Stimulated activated CD8-positive, alpha-beta memory T cell treated with anti-CD3 and anti-CD28 coated beads, Interleukin-12 subunit alpha, Interleukin-12 subunit beta, amount 100 ng/mL, for 24 hours (primary cell): ENCODE results near the gene TOP2B.

ENCODE experiments used
- DNase-seq: peaks from one replicate; pipeline ENCODE4 v3.0.0-alpha.2; 2020; ENCODE audit errors: extremely low read depth

TOP2B gene

DNA sequence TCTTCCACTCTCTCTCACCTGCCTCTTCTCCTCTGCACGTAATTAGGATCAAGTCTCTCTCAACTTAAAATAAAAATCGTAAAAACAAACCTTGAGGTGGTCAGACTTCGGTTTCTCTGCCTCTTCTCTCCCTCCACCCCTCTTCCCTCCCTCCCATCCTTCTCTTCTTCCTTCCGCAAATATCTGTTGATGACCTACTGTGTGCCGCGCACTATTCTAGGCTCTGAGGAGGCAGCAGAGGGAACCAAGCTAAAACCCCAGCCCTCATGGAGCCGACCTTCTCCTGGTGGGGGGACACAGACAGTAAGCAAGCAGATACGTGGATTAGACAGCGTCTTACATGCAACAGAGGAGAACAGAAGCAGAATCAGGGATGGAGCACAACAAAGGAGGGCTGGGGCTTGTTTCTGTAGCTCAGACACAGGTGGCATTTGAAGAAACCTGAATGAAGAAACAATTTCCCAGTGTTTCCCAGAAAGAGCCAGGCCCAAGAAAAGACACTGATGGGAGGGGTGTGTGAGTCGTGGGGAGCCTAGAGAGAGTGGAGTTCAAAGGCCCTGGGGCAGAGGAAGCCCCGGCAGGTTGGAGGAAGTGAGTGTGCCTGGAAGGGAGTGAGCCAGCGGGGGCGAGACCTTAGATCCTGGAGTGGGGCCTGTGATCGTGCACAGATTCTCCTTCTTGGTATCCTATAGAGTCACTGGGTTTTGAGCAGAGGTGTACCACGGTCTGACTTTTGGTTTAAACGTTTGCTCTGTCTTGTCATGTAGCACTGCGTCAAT lies 80.5 kb downstream of the TOP2B start:
- DNase-seq, result no peak

DNA sequence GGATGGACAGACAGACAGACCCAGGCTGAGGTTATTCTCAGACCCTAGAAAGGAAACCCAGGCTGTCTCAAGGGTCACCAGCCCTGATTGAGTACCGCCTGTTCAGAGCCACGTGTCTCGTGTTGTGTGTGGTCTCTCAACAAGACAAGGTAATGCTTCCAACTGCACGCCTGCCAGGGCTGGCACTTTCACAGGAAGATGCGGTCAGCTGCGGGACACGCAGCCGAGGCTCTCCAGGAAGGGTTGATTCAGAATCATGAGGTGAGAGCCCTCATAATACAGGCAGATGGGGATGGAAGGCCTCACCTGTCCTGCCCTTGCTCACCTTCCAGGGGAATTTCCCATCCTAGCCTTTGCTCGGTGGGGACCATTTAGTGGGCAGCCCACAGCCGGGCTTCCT lies 81.4 kb downstream of the TOP2B start:
- no peak for DNase-seq

DNA sequence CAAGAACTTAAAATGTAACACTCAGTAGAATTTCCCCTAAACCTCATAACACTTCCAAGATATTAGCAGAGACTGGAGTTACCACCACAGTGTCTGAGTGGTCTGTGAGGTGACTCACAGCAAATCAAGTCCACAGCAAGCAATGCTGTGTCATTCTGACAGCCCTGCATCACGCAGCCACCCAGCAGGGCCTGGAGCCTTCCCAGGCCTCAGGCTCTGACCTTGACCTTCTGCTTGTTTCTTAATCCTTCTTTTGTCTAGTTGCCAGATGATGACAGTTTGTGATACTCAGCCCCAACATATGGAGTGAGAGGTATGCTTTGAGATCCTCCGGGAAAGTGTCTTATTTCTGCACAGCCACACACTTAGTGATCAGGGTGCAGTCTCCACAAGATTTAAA lies 82.5 kb downstream of the TOP2B start:
- DNase-seq, result no peak

DNA sequence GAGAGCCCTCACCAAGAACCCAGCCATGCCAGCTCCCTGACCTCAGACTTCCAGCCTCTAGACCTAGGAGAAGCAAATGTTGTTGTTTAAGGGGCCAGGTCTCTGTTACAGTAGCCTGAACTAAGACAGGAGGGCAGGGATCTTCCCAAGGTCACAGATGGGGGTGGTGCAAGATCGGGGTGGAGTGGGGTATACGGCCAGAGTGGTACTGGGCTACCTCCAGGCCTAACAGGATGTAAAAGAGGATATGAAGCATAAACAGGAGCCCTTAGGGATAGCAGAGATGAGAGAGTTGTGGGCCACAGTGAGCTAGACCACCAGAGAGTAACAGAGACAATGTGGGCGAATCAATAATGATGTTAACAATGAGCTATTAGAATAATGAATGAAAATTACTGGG lies 82.9 kb downstream of the TOP2B start:
- no peak for DNase-seq

DNA sequence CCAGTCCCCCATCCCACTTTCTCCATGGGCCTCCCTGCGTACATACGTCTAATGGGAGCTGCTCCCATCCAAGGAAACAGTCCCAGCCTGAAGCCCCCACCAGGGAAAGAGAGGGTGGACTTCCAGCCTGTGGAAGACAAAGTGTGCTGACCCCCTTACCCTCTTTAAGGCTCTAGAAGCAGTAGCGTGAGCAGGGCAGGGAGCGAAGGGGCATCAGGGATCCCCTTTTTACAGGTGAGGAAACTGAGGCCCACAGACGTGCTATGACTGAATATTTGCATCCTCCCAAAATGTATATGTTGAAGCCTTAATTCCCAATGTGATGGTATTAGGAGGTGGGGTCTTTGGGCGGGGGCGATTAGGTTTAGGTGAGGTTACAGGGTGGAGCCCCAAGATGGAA lies 83.4 kb downstream of the TOP2B start:
- DNase-seq, result no peak

DNA sequence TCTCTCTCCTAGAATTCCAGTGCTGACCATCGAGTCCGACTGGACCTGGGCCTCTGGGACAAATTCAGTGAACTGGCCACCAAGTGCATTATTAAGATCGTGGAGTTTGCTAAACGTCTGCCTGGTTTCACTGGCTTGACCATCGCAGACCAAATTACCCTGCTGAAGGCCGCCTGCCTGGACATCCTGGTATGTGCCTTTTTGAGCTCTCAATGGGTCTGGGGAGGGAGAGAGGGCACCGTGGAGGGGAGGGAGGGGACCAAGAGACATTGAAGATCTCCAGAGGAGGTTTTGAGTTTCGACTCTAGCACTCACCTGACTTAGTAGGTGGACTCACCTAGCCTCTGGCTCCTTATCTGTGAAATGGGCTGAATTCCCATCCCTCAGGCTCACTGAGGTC lies 84.2 kb downstream of the TOP2B start:
- no peak for DNase-seq

DNA sequence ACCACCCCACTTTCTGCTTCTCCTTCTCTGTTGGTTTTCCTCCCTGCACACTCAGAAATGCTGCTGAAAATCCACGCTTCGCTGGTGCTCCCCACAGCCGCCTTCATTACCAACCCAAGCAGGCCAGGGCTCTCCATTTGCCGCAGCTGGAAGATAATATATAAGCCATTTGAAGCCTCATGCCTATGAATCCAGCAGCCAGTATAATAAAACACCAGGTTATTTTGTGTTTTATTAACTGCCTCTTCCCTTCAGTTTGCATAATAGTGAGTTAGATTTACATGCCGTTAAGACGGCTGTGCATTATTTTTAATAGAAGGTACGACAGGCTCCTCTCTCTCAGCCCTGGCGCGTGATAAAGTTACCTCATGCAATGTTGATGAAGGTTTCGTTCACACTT lies 86.6 kb downstream of the TOP2B start:
- no peak for DNase-seq

DNA sequence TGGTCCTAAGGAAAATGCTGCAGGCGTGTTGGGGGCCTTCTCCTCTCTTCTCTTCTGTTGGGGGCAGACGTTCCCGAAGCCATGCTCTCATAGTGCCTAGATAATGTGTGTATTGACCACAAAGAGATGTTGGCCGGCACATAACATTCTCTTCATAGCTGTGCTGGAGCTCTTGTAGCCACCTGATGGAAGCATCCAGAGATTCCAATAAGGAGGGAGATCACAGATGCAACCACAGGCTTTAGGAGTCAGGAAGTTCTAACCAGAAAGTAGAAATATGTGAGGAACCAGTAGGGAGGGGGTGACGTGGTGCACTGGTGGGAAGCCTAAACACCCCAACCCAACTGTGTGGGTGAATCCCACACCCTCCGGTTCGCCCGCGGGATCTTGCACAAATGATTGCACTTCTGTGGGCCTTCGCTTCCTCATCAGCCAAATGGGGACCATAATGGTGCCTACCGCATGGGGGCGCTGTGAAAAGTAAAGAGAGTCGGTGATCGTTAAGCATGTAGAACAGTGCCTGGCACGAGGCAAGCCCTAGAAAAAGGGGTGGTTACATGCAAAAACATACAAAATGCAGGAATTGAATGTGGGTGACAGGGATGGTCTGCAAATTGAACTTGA lies 87.8 kb downstream of the TOP2B start:
- DNase-seq, result no peak

DNA sequence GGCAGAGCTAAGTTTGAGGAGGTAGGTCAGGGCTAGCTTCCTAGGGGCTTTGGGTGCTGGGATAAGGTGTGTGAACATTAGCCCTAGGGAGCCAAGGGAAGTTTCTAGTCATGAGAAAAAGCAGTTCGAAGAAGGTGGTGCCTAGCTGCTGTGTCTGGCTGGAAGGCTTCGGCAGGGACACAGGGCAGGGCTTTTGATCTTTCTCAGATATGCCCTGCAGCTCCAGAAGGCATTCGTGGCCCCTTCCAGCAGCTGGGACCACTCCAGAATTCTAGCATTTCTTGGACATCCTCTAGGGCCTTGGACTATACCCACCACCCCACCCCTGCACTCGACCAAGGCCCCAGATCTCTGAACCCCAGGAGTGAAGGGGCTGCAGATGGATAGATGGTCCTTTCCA lies 88.6 kb downstream of the TOP2B start:
- no peak for DNase-seq

DNA sequence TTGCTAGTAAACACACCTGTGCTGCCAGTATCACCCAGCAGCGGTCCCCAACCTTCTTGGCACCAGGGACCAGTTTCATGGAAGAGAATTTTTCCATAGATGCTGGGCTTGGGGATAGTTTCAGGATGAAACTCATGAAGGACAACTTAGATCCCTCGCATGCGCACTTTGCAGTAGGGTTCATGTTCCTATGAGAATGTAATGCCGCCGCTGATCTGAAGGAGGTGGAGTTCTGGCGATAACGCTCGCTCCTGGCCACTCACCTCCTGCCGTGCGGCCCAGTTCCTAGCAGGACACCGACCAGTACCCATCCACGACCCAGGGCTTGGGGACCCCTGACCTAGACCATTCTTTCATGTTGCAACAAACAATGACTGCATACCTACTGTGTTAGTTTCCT lies 89.7 kb downstream of the TOP2B start:
- no peak for DNase-seq

DNA sequence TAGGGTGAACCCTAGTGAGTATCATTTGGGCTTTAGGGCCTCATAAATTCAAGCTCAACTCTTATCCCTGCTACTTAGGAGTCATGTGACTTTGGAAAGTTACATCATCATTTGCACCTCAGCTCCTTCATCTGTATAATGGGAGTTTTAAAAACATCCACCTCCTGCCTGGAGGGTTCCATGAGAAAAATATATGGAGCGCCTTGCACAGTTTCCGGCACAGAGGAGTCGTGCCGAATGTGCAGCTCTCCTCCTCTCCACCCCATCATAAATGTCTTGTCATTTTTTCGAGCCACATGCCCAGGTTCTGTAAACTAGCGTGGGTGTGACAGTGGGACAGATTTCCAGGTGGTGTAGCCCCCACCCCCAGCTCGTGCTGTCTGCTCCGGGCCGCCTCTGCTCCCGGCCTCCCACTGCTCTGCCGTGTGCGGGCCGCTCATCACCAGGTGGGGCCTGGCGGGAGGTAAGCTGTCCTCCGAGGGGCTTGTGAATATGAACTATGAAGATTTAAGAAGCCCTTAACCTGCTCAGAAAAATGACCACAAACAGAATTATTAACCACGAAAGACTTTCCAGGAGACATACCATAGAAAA lies 90.4 kb downstream of the TOP2B start:
- no peak for DNase-seq

DNA sequence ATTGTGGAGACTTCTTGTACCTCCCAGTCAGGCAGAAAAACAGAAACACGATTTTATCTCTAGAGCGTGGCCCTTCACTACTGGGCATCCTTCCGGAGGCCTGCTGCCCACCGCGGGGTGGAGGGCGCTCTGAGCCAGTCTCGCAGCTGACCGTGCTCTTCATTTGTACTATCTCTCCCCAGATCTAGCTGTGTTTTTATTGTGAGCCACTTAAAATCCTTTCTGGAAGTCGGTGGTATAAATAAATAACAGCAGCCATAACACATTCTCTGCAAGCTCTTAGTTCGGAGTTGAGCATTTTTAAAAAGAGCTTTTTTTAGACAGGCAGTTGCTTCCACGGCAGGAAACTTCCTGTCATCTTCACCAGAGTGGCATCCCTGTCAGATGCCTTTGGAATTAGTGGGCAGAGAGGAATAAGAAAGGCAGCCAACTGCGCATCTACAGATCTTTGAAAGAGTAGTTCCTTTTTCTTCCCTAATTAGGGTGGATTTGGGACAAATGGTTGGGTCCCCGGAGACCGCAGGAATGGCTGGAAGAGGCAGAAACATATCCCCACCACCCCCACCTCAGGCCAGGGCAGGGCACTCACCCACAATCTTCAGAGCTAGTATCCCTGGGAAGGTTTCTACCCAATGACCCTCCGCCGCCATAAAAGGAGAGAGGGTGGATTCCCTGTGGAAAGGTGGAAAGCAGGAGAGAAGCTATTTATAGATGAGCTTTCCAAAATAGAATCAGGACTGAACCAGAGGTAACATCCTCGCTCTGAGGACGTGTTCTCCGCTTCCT lies 91.1 kb downstream of the TOP2B start:
- no peak for DNase-seq

DNA sequence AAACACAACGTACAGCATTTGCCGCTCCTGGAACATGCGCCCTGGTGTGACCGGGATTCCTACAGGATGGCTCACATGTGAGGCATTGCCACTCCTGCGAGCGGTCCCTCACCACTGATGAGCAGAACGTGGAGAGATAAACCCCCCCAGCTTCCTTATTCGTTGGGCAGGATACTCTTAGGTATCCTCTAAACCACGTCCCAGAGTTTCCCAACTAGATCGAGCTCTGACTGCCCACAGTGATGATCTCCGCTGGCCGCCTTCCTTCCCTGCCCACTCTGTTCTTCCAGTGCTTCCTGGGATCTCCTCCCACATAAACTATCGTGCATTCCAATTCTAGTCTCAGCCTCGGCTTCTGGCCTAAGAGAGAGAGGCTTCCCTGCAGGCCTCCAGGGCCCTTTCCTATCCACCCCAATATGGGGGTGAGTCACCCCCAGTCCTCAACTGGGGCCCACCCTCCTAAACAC lies 91.8 kb downstream of the TOP2B start:
- no peak for DNase-seq

DNA sequence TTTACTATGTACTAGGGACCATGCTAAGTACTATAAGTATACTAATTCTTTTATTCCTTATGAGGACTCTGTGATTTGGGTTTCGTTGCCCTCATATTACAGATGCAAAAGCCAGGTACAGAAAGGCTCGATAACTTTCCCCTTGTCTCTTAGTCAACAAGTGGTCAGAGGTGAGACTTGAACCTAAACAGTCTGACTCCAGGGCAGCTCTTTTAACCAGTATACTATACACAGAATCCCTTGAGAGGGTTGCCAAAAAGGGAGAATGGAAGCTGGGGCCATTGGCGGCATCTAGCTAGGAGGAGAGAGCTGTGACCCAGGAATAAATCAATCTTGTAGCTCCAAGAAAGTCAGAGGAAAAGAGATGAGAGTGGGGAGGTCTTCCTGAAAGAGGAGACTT lies 92.4 kb downstream of the TOP2B start:
- DNase-seq, result no peak

DNA sequence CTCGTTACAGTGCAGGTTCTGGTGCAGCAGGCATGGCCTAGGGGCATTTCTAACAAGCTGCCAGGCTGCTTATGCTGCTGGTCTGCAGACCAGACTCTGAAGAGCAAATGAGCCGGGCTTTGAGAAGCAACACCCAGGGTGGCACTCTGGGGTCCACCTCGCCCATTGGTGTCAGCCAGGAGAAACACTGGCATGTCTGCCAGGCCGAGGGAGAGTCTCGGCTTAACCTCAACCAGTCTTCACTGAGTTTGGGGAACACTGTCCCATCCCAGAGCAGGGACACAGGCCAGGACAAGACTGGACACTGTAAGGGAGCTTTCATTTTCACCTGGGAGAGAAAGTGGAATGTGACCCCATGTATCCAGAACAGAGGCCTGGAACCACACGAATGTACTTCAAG lies 93.4 kb downstream of the TOP2B start:
- no peak for DNase-seq

DNA sequence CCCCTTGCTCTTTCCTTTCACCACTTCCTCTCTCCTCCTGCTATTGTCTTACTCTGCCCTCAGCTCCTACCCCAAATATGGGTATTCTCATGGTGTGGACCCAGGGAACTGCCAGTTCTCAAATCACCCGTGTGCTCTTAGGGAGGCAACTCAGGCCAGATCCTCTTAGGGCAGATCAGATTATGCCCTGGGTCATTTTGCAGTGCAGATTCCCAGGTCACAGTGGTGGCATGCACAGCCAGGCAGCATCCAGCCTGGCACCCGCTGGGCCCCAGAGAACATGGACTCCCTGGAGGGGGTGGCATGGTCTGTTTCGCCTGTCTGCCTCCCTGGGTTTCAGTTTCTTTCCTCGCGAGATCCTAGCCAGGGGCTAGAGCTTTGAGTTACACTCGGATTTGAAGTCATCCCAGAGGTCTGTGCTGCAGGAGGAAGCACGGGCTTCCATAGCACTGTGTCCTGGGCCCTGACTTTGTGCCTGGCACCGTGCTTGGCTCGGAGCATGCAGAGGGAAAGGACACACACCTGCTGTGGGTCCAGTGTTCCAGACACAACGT lies 96.1 kb downstream of the TOP2B start:
- no peak for DNase-seq

DNA sequence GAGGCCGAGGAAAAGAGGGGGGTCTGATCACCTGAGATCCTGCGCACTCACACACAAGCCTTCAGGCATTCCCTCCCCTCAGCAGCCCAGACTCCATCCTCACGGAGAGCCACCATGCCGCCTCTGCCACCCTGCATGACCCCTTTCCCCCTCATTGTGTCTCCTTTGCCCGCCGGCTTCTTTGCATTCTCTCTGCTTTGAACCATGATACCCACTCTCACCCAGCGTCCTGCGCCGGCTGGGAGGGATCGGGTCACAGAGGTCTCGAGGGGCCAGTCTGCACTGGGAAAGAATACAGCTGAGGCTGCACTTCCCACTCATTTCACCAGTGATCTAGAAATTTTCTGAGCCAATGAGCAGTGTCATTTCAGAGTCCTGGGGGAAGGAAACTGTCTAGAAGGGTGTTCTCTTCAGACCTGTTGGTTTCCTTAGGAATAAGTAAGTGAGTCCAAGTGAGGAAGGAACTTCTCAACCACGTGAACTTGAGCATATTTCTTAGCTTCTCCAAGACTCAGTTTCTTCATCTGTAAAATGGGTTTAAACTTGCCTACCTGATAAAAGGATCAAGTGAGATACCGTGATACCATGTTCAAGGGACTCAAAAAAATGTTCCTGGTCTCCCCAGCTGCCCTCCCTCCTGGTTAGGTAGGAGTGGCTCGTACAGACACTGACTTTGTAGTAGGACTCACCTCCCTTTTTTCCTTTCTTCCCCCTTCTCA lies 96.7 kb downstream of the TOP2B start:
- no peak for DNase-seq

DNA sequence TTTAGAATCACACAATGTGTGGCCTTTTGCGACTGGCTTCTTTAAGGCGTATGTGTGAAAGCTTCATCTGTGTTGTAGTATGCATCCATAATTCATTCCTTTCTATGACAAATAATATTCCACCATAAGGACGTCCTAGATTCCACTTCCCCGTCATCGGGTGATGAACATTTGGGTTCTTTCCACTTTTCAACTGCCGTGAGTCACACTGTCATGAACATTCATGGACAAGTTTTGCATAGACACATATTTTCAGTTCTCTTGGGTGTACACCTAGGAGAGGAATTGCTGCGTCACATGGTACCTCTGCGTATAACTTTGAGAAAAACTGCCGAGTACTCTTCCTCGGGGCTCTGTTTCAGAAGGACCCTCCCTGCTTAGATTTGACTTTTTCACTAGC lies 97.3 kb downstream of the TOP2B start:
- DNase-seq, result no peak

DNA sequence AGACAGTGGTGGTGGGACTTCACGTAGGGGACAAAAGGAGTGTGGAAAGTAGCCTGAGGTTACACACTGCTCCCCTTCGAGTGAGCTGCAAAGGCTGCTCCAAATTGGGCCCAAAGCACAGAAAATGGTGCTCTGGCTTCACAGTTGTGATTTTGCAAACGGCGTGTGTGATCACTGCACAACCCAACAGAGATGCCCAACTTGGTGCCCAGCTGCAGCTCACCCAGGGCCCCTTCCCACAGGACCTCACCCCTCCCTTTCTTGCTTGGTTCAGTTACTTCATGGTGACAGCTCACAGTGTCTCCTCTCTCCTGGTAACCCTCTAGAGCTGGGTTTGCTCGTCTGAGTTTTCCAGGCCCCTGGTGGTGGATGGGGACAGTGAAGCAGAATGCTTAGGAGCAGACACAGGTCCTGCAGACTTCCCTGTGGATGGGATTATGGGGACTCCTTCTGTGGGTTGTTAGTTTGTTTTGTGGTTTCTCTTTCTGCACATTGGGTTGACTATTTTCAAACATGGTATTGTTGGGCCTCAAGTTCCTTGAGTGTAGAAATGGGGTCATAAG lies 98.3 kb downstream of the TOP2B start:
- no peak for DNase-seq

DNA sequence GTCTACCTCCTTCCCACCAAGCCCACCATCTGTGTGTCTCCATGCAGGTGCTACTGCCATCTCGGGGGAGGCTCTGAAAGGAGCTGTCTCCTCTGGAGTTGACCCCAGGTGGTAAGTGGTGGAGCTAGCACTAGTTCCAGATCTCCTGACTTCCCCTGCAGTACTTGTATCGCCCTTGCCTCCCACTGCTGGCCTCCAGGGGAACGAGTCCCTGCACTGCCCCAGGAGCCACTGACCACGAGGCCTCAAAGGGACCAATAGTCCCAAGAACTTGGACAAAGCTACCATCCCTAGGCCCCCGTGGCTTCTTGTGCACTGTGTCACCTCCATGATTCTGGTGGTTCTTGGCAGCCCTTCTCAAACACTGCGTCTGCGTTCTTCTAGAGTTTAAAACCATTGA lies 98.9 kb downstream of the TOP2B start:
- DNase-seq, result no peak

DNA sequence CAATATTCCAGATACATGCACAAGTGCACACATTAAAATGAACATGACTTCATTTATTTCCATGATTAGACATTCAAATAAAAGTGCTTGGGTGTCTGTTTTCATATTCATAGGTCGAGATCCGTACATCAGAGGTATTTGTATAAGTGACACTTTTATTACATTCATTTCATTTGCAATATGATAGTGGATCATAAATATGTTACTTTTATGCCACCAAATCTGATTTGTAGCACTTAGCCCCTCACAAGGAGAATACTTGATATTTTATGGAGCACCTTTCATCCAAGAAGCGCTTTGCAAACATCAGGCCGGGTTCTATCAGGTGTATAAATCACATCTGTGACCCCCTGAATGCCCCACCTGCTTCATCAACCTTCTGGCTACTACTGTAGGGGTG lies 100.6 kb downstream of the TOP2B start:
- no peak for DNase-seq
